ENCODE data around the gene CCDC57.

Gene CCDC57

DNA sequence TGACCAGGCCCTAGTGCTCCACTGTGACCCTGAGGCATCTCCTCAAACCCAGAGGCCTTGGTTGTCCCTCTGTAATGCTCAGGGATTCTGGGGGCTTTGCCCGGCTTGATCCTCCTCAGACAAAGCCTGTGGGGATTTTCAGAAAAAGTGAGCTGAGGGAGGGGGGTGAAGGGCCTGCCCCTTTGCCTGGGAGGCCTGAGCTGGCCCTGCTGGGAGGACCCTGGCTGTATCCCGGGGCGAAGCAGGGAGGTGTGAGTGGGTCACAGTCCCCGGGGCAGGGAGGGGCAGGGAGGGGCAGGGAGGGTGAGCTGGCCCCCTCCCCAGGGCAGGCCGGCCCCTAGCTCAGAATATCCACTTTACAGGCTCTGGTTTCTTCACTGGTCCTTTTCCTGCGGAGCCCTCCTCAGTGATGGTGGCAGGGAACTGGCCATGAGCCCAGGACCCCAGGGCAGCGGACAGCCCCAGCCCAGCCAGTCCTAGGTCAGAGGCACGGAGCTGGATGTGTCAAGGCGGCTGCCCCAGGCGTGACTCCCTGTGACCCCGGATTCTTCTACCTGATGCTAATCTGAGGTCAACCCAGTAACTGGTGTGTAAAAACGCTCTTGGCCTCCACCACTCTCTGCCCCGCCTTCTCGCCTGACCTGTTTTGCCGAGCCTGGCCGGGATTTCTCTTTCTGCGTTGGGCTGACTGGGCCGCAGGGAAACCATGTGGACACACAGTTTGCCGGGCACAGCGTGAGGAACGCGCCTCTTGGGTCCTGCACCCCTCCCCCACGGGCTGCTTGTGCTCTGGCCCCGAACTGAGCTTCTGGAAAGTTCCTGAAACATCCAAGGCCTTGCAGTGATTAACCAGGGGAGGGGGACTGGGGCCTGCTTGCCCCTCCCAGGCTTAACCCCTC, 108.8 kb downstream of the CCDC57 start:
- DNase-seq = no peak

DNA sequence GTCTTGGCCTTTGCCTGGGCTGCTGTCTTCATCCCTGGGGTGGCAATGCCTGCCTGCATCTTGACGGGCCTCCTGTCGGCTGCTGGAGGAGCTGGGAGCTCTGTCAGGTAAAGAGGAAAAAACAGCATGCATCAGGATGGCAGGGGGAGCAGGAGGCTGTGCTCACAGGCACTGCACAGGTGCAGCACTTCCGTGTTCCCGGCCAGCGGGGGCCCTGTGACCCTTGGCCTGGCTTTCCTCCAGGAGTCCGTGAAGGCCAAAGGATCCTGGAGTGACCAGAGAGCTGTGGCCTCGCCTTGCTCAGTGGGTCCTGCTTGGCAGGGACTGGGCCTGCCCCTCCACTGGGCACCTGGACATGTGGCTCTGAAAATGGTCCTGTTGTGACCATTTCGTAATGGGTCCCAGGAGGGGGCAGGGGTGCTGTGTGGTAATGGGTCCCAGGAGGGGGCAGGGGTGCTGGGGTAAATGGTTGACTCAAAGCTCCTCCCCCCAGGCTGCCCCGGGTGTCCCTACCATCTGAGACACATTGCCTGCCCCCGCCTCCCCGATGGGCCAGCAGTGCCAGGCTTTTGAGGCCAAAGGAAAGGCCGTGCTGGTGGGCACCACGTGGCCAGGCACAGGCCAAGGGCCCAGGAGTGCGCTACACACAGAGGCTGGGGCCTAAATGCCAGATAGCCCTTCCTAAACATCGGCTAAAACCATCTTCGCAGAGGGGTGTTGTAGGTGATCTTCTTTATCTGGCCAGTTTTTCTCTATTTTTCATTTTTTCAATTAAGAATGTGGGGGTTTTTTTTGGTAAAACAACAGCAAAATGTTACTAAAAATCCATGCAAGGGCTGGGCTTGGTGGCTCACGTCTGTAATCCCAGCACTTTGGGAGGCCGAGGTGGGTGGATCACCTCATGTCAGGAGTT, 110.6 kb downstream of the CCDC57 start:
- DNase-seq = no peak

- no peak for DNase-seq
These were observed 111.3 kb downstream of the CCDC57 start for GRCh38 chr17:82101301-82101715.

DNA sequence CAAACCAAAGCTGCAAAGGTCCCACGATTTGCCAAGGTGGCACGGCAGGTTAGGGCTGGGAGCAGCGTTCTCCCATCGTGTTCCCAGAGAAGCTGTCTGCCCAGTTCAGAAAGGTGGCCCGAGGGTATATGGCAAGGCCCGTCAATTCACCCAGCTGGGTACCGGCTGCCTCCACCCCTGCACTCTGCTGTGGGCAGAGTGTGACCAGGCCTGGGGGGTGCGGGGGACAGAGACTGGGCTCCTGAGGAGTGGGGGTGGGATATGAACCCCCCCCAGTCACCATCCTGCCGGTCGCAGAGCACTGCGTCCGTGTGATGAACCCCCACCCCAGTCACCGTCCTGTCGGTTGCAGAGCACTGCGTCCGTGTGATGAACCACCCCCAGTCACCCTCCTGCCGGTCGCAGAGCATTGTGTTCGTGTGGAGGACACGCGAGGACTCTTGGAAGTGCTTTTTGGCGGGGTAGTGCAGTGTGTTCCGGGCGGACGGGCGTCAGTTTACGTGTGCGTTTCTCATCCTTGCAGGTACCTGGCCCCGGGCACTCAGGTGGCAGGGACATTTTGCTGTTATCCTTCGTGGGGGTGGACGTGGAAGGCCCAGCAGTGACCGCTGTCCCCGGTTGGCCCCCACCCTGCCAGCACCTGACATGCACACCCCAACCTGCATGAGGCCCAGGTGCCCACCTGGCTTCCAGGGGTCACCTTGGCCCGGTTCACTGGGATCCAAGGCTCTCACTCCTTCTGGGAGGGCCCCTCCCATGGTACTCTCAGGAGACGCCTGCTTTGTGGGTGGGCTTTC, 111.9 kb downstream of the CCDC57 start:
- no peak for DNase-seq

GRCh38 chr17:82098939-82099763, 113.5 kb downstream of the CCDC57 start:
- DNase-seq = no peak

DNA sequence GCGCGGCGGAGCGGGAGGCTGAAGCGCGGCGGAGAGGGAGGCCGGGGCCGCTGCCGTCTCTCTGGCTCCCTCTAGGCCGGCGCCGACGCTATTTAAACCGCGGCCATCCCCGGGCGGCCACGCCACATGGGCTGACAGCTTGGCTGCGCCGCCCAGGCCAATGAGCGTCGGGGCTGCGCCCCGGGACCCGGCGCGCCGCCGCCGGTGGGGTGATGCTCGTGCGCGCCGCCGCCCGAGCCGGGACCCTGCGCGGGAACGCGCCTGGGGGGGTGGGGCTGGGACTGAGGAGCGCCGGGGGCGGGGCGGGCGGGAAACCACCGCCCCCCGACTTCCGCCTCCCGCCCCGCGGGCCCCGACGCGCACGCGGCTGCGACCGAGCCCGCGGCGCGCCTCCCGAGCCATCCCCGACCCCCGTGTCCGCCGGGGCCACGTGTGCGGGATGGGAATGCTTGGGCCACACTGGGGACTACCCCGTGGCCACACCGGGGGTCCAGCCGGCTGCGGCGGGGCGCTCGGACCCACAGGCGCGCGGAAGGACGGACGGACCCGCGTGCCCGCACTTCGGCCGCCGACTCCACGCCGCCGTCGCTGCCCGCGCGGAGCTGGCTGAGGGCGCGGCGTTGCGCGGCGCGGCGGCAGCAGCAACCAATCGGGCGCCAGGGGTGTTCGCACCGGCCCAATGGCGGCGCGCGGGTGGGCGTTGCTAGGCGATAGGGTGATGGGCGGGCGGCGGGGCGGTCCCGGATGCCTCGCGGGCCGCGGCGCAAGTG, 114.3 kb downstream of the CCDC57 start, which contains the start of gene FASN:
Gene FASN (minus strand): TSS at position 68 of the 770 bp plus-strand sequence. CDS start 1,791 bp downstream, outside the sequence.
- peak; percentile 91 to 96 for DNase-seq

GRCh38 chr17:82097919-82098168, 114.8 kb downstream of the CCDC57 start:
- DNase-seq = no peak

DNA sequence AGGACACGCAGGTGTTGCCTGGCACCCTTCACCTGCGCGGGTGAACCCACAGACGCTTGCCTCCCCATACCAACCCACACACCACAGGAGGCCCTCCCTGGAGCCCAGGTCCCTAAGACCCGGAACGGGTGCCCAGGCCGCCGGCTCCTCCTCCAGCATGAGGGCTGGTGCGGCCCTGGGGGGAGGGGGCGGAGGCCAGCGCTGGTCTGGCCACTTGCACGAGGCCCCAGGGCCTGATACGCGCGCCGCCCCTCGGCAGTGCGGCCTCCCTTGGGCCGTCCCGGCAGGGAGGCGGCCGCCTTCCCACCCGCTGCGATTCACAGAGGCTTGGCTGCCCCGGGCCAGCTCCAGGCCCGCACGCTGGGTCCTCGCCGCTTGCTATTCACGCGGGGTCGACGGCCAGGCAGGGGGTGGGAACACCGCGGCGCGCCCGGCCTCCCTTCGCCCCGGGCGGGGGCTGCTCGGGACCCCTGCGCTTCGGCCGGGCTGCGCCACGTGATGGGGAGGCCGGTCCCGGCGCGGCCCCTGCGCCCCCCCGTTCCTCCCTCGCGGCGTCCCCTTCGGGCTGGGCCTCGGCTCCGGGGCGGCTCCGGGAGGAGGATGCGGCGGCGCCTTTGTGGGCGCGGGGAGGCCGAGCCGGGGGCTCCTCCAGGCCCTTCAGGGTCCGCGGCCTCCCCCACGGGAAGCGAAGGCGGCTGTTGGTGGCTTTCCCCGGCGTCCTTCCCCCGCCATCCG, 115.3 kb downstream of the CCDC57 start:
- DNase-seq = peak; percentile 20 to 33

DNA sequence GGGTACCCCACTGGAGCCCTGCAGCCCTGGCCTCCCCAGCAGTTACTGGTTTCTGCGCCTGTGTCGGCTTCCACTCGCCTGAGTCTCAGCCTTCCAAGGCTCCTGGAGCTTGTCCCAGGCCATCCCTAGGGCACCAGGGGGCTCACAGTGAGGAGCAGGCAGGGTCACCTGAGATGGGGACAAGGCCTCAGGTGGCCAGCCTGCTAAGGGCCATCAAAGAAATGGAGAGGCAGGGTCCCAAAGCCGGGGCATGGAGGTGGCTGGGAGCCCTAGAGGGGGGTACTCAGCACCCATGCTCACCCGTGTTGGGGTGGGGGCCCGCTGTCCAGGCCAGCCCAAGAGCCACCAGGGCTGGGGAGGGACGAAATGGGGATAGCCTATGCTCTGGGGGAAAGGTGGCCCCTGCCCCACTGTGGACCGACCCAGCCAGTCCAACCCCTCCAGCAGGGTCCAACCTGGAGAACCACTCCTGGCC, 115.9 kb downstream of the CCDC57 start:
- DNase-seq = no peak

DNA sequence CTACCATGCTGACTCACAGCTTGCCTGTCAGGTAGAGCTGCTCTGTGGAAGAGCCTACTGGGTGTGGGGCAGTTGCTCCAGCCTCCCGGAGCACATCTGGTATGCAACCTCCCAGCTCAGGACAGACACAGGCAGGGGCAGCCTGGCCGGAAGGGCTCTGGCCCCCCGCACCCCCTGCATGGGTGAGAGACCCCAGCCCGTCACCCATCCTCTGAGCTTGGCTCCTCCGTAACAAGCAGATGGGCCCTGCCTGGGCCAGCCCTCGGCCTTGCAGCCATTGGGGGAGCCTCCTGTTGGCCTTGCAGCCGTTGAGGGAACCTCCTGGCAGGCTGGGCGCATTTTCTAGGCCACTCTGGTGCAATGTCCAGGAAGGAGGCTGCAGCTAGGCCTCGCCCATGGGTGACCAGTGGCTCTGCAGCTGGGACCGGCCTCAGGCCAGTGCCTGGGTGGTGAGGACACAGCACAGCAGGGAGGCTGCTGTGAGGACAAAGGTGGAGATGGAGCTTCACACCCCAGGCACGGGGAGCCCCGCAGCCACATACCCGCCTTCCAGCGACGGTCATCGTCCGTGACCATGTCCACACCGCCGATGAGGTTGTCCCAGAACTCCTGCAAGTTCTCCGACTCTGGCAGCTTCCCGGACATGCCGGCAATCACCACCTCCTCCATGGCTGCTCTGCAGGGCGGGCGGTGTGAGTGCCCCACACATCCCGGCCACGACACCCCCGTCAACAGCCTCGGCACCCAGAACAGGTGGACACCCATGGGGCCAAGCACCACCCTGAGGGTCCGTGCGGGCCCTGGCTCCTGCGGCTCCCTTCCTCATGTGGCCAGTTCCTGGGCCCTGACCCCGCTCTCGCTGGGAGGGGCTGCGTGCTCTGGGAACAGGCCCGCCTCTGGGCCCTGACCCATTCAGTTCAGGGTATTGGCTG, 116.6 kb downstream of the CCDC57 start:
- DNase-seq = no peak

- no peak for DNase-seq
These were observed 117.5 kb downstream of the CCDC57 start for GRCh38 chr17:82094931-82095776.

GRCh38 chr17:82092995-82093751, 119.5 kb downstream of the CCDC57 start:
- DNase-seq = no peak

DNA sequence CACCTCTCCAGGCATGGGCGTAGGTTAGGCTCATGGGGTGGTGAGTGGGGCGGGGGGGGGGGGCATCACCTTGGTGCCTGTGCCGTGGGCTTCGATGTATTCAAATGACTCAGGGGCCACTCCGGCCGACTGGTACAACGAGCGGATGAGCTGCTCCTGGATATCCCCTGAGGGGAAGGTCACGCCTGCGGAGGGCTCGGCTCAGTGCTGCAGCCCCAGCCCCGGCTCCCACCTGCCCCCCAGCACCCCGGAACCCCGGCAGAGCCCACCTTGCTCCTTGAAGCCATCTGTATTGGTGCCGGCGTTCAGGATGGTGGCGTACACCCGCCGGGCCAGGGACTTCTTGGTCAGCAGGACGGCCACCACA, 120.0 kb downstream of the CCDC57 start:
- no peak for DNase-seq

- DNase-seq = no peak
These were observed 120.5 kb downstream of the CCDC57 start for GRCh38 chr17:82092094-82092586.

DNA sequence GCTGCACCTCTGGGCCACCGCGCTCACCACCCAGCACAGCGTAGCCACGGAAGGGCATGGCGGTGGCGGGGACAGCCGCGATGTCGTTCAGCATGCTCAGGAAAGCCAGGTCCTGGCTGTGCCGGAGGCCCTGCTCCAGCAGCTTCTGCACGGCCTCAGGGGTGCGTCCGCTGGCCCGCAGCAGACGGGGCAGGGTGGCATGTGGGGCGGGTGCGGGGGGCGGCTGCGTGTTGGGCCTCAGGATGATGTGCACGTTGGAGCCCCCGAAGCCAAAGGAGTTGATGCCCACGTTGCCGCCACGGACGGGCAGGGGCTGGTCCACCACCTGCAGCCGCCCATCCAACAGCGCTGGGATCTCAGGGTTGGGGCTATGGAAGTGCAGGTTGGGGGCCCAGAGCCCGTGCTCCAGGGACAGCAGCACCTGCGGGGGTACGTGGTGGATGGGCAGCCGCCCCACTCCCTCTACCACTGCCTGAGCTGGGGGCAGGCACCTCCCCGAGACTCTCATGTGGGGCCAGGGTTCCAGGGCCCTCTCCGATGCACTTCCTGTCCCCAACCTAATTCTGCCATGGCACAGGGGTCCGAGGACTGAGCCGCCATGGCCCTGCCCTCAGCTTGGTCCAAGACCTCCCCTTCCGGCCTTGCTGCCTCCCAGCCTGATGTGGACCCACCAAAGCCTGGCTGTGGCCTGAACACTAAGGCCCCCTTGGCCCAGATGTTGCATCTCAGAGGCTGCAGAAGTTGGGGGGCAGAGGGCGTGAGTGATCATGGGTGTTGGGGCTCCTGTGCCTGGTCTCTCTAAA, 121.2 kb downstream of the CCDC57 start:
- DNase-seq = no peak

DNA sequence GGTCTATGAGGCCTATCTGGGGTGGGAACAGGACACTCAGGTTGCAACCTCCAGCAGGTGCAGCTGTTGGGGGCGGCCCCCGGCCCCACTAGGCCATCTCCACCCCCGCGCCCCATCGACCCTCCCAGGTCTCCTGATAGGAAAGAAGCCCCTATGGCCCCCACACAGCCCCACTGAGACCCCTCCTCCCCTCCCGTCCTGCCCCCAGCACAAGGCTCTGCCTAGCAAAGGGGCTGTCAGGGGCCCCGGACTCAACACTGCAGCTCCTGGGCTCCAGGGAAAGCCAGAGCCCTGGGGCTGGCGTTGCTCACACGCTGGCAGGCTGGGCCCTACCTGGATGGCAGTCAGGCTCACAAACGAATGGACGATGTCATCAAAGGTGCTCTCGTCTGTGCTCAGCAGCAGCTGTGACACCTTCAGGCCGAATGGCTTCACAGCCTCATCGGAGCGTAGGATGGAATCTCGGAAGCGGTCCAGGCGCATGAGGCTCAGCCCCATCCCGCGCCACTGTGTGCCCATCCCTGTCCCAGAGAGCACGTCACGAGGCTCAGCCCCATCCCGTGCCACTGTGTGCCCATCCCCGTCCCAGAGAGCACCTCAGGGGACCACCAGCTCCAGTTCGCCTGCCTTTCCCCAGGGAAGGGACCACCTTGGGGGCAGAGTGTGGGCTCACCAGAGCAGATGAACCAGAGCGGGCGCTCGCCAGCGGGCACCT, 121.9 kb downstream of the CCDC57 start:
- DNase-seq = no peak
